Peyer's patch (tissue), 4 donors: Measurements from ENCODE around the gene GBX2. TPM values are rescaled to one million over a fixed set of nuclear protein-coding genes. Genes with fewer than 3 reads are reported as not detected.

ENCODE experiments used
- DNase-seq, 3 donors: peaks; one replicate each; pipeline ENCODE4 v3.0.0-alpha.2; 2017 to 2019
- H3K27ac ChIP-seq, 4 donors: fragments of 200-600 bp; sonication (generic); one replicate each; pipeline ENCODE4 v1.5.1; 2016 to 2019
- H3K27me3 ChIP-seq, 2 donors: fragments of 200-600 bp; sonication (generic); one replicate each; pipeline ENCODE4 v1.5.1; 2019
- H3K36me3 ChIP-seq, 3 donors: fragments of 200-600 bp; sonication (generic); one replicate each; pipeline ENCODE4 v1.5.1; 2016 to 2019
- H3K4me1 ChIP-seq, 4 donors: fragments of 200-600 bp; sonication (generic); one replicate each; pipeline ENCODE4 v1.5.1; 2016 to 2019
- H3K4me3 ChIP-seq, 4 donors: fragments of 200-600 bp; sonication (generic); 1 replicate in 3 of 4; 2 replicates in 1 of 4; pipeline ENCODE4 v1.5.1; 2016 to 2019; ENCODE audit warnings: mild to moderate bottlenecking in 1 of 4
- H3K9me3 ChIP-seq, 4 donors: fragments of 200-600 bp; sonication (generic); one replicate each; pipeline ENCODE4 v1.5.1; 2016 to 2019; ENCODE audit warnings: mild to moderate bottlenecking in 1 of 4
- CTCF ChIP-seq, 6 experiments: fragments of 450-650 bp in 4 of 6; fragments of 200-600 bp in 2 of 6; sonication (generic) in 1 of 6; IDR thresholded peaks; one replicate each; pipeline ENCODE4 v1.5.1; 2017 to 2019; ENCODE audit warnings: antibody characterized with exemption in 6 of 6, mild to moderate bottlenecking in 3 of 6, moderate library complexity in 1 of 6
- POLR2A ChIP-seq, 2 donors: fragments of 450-650 bp; IDR thresholded peaks; one replicate each; pipeline ENCODE4 v1.5.1; 2017; ENCODE audit warnings: antibody characterized with exemption in 2 of 2, mild to moderate bottlenecking in 2 of 2, moderate library complexity in 2 of 2
- total RNA-seq, 4 donors: library from RNA; depleted of rRNA; stranded (reverse); fragments of >200 nt; gene quantifications; one replicate each; pipeline ENCODE4 v1.1.0, GENCODE V29; 2016

Gene GBX2
- total RNA-seq, 4 donors from 2014 or later, result not detected

- Histone ChIP-seq H3K36me3 (peaks cover 0 to 35% (median 0%) of the 10 kb centered on the region in 3 donors), H3K27ac (no peak overlapping the region), H3K27me3 (no peaks in the 10 kb centered on the region), H3K4me1 (no peaks in the 10 kb centered on the region), H3K9me3 (no peaks in the 10 kb centered on the region), H3K4me3 (no peak overlapping the region)
- no peak for TF ChIP-seq CTCF (IDR thresholded peaks at IDR 0.05)
- TF ChIP-seq POLR2A (IDR thresholded peaks at IDR 0.05), result no peak
- DNase-seq, result no peak
These were observed 41.2 kb downstream of the GBX2 start for GRCh38 chr2:236127010-236127409.

GRCh38 chr2:236125541-236125940 is 42.6 kb downstream of the GBX2 start:
- no peak overlapping the region for H3K4me3 ChIP-seq
- H3K9me3 ChIP-seq, result no peaks in the 10 kb centered on the region
- TF ChIP-seq CTCF (IDR thresholded peaks at IDR 0.05) (no peak), POLR2A (IDR thresholded peaks at IDR 0.05) (no peak)
- no peaks in the 10 kb centered on the region for H3K4me1 ChIP-seq
- DNase-seq, result no peak
- no peak overlapping the region for H3K27ac ChIP-seq
- peaks cover 0 to 35% (median 0%) of the 10 kb centered on the region in 3 donors for H3K36me3 ChIP-seq
- H3K27me3 ChIP-seq, result no peaks in the 10 kb centered on the region

- Histone ChIP-seq H3K9me3 (no peaks in the 10 kb centered on the region), H3K4me1 (no peaks in the 10 kb centered on the region), H3K36me3 (peaks cover 0 to 40% (median 0%) of the 10 kb centered on the region in 3 donors), H3K27me3 (no peaks in the 10 kb centered on the region), H3K27ac (peak overlapping the region in 1 of 4 donors; percentile 30), H3K4me3 (no peak overlapping the region)
- TF ChIP-seq CTCF (IDR thresholded peaks at IDR 0.05) (no peak), POLR2A (IDR thresholded peaks at IDR 0.05) (no peak)
- no peak for DNase-seq
These were observed 43.8 kb downstream of the GBX2 start for GRCh38 chr2:236124182-236124893.

GRCh38 chr2:236123716-236124115 is 44.5 kb downstream of the GBX2 start:
- Histone ChIP-seq H3K4me1 (no peaks in the 10 kb centered on the region), H3K27ac (no peak overlapping the region), H3K36me3 (peaks cover 0 to 40% (median 0%) of the 10 kb centered on the region in 3 donors), H3K27me3 (no peaks in the 10 kb centered on the region), H3K9me3 (no peaks in the 10 kb centered on the region), H3K4me3 (no peak overlapping the region)
- TF ChIP-seq POLR2A (IDR thresholded peaks at IDR 0.05) (no peak), CTCF (IDR thresholded peaks at IDR 0.05) (no peak)
- no peak for DNase-seq

- Histone ChIP-seq H3K27me3 (no peaks in the 10 kb centered on the region), H3K4me3 (no peak overlapping the region), H3K4me1 (no peaks in the 10 kb centered on the region), H3K9me3 (no peaks in the 10 kb centered on the region), H3K36me3 (peaks cover 0 to 40% (median 0%) of the 10 kb centered on the region in 3 donors), H3K27ac (no peak overlapping the region)
- DNase-seq, result no peak
- TF ChIP-seq POLR2A (IDR thresholded peaks at IDR 0.05), result no peak
- TF ChIP-seq CTCF (IDR thresholded peaks at IDR 0.05), result no peak
These were observed 46.0 kb downstream of the GBX2 start for GRCh38 chr2:236122236-236122635.
